GM19372 (cell line): ENCODE data around the gene FKBP9.

ENCODE experiments used
- ATAC-seq: cut with Tn5 transposase; IDR thresholded peaks from one replicate; pipeline ENCODE4 v1.9.1; 2021; ENCODE audit warnings: mild to moderate bottlenecking, low read depth, moderate library complexity; ENCODE audit not compliant: unreplicated experiment

Gene FKBP9

GRCh38 chr7:33053721-33054120 lies 96.5 kb downstream of the FKBP9 start:
- no peak for ATAC-seq

- ATAC-seq: no peak
Observed at GRCh38 chr7:33054261-33054964, 97.2 kb downstream of the FKBP9 start.

DNA sequence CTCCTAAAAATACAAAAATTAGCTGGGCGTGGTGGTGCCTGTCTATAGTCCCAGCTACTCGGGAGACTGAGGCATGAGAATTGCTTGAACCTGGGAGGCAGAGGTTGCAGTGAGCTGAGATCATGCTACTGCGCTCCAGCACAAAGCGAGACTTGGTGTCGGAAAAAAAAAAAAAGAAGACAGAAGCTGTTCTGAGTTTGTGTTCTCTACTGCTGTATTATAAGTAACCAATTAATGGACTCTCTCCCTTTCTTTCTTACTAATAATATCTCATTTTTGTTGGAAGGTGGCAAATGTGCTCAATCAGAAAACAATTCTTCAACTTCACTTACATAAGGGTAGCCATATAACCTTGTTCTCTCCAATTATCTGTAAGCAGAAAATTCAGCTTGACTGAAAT lies 97.9 kb downstream of the FKBP9 start:
- no peak for ATAC-seq
